Stimulated activated CD4-positive, alpha-beta T cell treated with anti-CD3 and anti-CD28 coated beads, Interleukin-4, amount 100 ng/mL, for 1 hour (primary cell): ENCODE data around the gene KIF16B.

ENCODE experiments used
- DNase-seq: peaks from one replicate; pipeline ENCODE4 v3.0.0-alpha.2; 2020

The KIF16B gene

GRCh38 chr20:16517946-16518783 is 55.1 kb downstream of the KIF16B start:
- no peak for DNase-seq

- no peak for DNase-seq
Measured at GRCh38 chr20:16516794-16517193, 56.5 kb downstream of the KIF16B start.

DNA sequence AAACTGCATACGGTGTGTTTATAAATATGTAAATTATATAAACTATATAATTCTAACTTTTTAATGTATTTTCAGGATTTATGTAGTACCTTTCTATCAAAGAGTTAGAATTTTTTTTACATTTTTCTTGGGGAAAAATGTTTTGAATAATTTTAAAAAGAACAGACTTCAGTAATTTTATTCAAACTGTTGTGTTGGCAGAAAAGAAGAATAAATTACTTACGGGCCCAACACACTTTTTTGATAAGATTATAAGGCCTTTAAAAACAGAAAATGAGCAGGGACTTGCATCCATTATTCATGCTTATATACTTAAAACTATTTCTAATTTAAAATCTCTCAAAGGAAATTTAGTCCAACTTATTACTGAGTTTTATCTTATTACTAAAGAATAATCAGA is 58.2 kb downstream of the KIF16B start:
- no peak for DNase-seq

GRCh38 chr20:16514140-16514539 is 59.1 kb downstream of the KIF16B start:
- DNase-seq: no peak

GRCh38 chr20:16505894-16506293 is 67.4 kb downstream of the KIF16B start:
- no peak for DNase-seq

DNA sequence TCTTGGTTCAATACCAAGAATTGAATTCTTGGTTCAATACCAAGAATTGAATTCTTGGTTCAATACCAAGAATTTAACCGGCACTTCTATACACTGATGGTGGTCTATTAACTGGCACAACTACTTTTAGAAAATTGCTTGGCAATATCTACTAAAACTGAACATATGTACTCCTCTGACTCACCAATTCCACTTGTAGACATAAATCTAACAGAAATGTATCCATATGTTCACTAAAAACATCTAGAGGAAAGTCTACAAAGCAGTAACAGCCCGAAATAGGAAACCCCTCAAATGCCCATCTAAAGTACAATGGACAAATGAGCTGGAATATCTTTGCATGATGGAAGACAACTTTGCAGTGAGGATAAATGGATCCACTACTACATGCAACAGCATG is 71.9 kb downstream of the KIF16B start:
- DNase-seq: no peak

- DNase-seq: no peak
Measured at GRCh38 chr20:16500197-16500596, 73.1 kb downstream of the KIF16B start.

DNA sequence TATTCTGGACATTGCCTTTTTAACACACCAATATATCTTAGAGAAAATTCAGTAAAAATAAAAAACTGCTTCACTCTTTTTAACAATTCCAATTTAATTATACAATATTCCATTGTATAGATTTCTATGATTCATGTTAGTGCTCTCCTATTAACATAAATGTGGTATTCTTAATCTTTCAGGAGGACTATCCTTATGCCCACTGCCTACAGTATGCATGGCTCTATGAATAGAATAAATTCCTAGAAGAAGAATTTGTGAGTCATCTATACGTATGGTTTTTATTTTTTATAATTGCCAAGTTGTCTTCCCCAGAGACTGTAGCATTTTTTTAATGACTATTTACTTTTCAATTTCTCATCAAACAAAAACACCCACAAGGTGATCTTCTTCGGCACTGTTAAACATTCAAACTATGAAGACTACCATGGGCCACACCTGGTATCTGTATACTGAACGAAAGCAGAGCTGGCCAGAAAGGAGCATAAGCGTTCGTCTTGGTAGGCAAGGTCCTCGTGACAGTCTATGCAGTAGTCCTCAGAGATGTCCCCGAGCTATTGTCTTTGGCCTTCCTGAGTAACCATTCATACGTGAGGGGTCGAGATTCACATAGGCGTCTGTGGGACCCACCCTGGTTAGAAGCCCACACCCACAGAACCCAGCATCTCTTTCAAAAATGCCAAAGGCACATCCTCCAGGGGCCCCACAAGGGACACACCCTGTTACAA is 74.6 kb downstream of the KIF16B start:
- DNase-seq: no peak

DNA sequence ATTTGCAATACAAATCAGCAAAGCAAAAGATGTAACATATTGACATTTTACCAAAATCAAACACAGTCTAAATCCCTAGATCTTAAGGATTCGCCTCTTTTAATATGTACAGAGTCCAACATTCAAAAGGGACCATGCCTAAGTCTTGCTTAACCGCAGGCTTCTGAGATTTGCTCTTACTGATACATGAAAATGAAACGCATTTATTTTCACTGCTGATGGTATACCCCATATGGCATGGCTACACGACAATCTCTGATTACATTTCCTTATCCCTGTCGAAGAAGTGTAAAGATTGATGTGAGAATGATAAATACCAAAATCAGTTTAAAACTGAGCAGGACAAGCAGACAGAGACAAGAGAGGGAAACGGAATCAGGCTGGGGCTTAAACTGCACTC is 75.4 kb downstream of the KIF16B start:
- DNase-seq: no peak

- no peak for DNase-seq
Measured at GRCh38 chr20:16493486-16493885, 79.8 kb downstream of the KIF16B start.

- no peak for DNase-seq
Measured at GRCh38 chr20:16491294-16491905, 81.8 kb downstream of the KIF16B start.

DNA sequence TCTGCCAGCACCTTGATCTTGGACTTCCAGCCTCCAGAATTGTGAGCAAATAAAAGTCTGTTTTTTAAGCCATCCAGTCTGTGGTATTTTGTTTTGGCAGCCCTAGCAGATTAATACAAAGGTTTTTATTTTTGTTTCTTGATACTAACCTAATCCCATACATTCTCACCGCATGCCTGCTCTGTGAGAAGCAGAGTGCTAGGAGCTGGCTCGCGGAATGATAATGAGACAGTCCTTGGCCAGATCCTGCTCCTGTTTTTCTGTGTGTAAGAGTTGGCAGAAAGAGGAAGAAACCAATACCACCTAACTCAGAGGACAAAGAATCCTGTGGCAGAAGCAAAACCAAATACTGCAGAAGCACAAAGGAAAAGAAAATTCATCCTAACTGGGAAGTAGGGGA is 82.6 kb downstream of the KIF16B start:
- DNase-seq: no peak

DNA sequence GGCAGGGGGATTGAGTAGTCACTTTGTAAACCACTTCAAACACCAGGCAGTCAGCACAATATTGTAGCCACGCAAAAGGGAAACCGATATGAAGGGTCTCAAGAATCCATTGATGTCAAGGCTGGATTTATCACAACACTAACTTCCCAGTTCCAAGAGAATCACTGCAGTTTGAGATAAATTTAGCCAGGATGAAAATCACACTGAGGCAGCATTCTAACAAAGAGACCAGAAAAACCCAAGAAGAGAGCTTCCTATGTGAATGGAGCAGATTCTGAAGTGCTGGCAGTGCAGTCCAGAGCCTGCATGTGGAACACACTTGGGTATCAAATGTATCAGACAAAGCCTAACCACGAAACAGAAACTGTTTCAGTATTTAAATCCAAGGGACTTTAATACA is 84.6 kb downstream of the KIF16B start:
- no peak for DNase-seq

- DNase-seq: no peak
Measured at GRCh38 chr20:16488086-16488485, 85.2 kb downstream of the KIF16B start.

- DNase-seq: no peak
Measured at GRCh38 chr20:16486532-16486931, 86.7 kb downstream of the KIF16B start.

DNA sequence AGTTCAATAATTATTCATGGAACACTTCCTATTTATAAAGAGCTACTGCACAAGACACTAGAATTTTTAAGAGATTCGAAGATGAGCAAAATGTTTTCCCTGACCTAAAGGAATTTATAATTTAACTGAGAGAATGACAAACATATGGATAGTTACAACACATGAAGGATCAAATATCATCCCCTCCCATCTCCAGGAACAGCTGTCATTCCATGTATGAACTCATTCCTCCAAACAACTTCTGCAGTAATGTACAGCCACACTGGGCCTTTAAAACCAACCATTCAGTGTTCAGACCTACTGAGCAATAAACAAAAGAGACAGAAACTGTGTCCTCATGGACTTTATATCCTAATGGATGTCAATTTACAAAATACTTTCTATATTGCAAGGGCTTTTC is 87.8 kb downstream of the KIF16B start:
- no peak for DNase-seq

DNA sequence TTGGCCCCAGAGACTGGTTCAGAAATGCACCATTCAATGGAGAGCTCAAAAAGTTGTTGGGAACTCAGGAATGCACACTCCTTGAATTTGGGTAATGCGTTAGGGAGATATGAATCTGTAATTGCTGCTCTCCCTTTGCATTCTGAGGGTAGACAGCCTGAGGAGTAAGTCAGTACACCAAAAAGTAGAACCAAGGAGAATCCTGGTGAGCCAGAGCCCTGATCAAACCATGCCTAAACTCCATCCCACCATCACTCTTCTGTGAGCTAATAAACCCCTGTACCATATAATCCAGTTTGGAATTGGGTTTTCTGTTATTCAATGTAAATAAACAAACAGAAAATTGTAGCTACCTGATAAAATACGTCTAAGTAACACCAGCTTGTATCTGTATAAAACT is 90.2 kb downstream of the KIF16B start:
- DNase-seq: no peak

GRCh38 chr20:16481977-16482376 is 91.3 kb downstream of the KIF16B start:
- DNase-seq: no peak

GRCh38 chr20:16479666-16480065 is 93.6 kb downstream of the KIF16B start:
- no peak for DNase-seq

DNA sequence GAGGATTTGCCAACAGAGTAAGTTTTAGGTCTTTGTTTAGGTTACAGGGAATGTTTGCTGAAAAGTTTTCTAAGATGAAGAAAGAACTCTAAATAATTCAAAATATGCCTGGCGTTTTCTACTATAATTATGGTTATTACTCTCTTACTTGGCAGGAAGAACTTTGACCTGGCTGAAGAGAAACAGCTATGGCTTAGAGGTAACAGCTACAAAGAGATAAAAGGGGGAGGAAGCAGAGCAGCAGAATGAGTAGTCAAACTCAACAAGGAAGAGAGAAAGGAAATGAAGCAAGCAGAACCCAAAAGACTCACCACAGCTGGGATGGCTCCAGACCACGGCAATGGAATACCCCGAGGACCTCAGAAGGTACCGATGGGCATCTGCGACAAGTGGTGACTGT is 95.6 kb downstream of the KIF16B start:
- no peak for DNase-seq

- no peak for DNase-seq
Measured at GRCh38 chr20:16476032-16476431, 97.2 kb downstream of the KIF16B start.

DNA sequence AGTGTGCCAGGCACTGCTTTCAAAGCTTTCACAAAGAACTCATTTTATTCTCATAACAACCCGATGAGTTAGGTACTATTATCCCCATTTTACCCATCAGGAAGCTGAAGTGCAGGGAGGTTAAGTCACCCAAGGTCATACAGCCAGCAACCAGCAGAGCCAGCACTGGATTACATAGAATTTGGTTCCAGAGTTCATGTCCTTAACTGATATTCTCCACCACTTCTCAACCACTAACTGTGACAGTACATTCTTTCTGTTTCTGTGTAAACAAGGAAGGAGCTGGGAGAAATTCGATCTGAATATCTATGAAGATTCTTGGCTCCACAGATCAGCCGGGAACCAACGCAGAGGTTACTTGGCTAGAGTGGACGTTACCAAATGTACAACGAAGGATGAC is 98.0 kb downstream of the KIF16B start:
- no peak for DNase-seq

DNA sequence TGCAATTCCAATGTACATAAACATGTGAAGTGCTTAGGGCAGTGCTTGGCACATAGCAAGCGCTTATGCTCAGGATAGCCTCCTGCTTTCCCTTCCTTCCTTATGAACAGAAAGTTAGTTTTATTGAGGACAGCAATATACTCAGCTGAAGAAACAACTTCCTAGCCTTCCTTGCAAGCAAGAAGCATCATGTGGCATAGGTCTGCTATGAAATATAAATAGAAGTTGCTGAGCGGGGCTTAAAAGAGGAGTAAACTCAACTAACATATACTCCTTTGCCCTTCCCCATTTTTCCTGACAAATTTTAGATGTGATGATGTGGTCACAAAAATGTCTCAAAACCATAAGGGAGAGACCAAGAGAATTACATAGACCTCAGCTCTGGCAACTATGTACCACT is 98.9 kb downstream of the KIF16B start:
- no peak for DNase-seq
